ELF-1 (cell line): Measurements from ENCODE around the gene SULT2B1.
A peak's percentile ranks its signal among the peaks of the same experiment; 100 is the strongest.
"Not testable (repeated sequence)": the region's sequence is repeated elsewhere in the genome, so short reads cannot be mapped to it uniquely, and the experiment has no call there.

Experiments used
- DNase-seq: peaks from one replicate; pipeline ENCODE4 v3.0.0-alpha.2; 2016; ENCODE audit warnings: low read depth, low spot score

Gene SULT2B1

GRCh38 chr19:48529156-48529555 lies 22.8 kb upstream of the SULT2B1 start:
- DNase-seq, result no peak

GRCh38 chr19:48530066-48530720 lies 21.8 kb upstream of the SULT2B1 start:
- peak; percentile 51 for DNase-seq

GRCh38 chr19:48530770-48531169 lies 21.2 kb upstream of the SULT2B1 start:
- no peak for DNase-seq

- DNase-seq, result no peak
These were observed 18.2 kb upstream of the SULT2B1 start for GRCh38 chr19:48533770-48534169.

GRCh38 chr19:48537541-48537940 lies 14.4 kb upstream of the SULT2B1 start:
- no peak for DNase-seq

- DNase-seq, result not testable (repeated sequence)
These were observed 13.9 kb upstream of the SULT2B1 start for GRCh38 chr19:48538057-48538456.

- DNase-seq, result no peak
These were observed 12.4 kb upstream of the SULT2B1 start for GRCh38 chr19:48539503-48540096.

GRCh38 chr19:48540110-48540509 lies 11.9 kb upstream of the SULT2B1 start:
- DNase-seq, result no peak

GRCh38 chr19:48541813-48542212 lies 10.2 kb upstream of the SULT2B1 start:
- no peak for DNase-seq

GRCh38 chr19:48543121-48543710 lies 8.8 kb upstream of the SULT2B1 start:
- DNase-seq, result peak; percentile 46

GRCh38 chr19:48544856-48545750 lies 6.9 kb upstream of the SULT2B1 start:
- no peak for DNase-seq

GRCh38 chr19:48547722-48548121 lies 4.2 kb upstream of the SULT2B1 start:
- no peak for DNase-seq

- DNase-seq, result no peak
These were observed 3.6 kb upstream of the SULT2B1 start for GRCh38 chr19:48548253-48548911.

- DNase-seq, result no peak
These were observed 2.6 kb upstream of the SULT2B1 start for GRCh38 chr19:48549380-48549779.

- DNase-seq, result no peak
These were observed 692 bp downstream of the SULT2B1 start for GRCh38 chr19:48552406-48553322.

GRCh38 chr19:48553676-48554384 lies 1.9 kb downstream of the SULT2B1 start:
- peak; percentile 95 for DNase-seq

- DNase-seq, result peak; percentile 88
These were observed 2.6 kb downstream of the SULT2B1 start for GRCh38 chr19:48554385-48555091.

- DNase-seq, result peak; percentile 72
These were observed 4.2 kb downstream of the SULT2B1 start for GRCh38 chr19:48556163-48556562.

- no peak for DNase-seq
These were observed 4.9 kb downstream of the SULT2B1 start for GRCh38 chr19:48556825-48557224.
